GM10266 (cell line): ENCODE data around the gene NGFR.
A peak's percentile ranks its signal among the peaks of the same experiment; 100 is the strongest.

Experiments
- DNase-seq: peaks from one replicate; pipeline ENCODE4 v3.0.0; 2012; ENCODE audit errors: extremely low spot score
- CTCF ChIP-seq: IDR thresholded peaks from 2 replicates; pipeline ENCODE4 v1.5.1; 2012; ENCODE audit warnings: mild to moderate bottlenecking, low read depth; ENCODE audit not compliant: control insufficient read depth, insufficient read depth; ENCODE audit errors: missing control alignments

NGFR gene

DNA sequence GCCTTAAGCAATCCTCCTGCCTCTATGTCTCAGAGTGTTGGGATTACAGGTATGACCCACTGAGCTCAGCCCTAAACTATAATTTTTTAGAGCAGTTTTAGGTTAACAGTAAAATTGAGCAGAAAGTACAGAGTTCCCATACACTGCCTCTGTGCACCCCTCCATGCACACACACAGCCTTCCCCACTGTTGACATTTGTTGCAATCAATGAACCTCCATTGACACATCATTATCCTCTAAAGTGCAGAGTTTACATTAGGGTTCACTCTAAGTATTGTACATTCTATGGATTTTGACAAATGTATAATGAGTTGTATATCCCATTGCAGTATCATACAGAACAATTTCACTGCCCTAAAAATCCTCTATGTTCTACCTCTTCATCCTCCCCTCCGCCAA, 35.0 kb downstream of the NGFR start:
- no peak for DNase-seq
- TF ChIP-seq CTCF, result no peak

GRCh38 chr17:49543860-49544259, 48.8 kb downstream of the NGFR start:
- DNase-seq, result no peak
- no peak for TF ChIP-seq CTCF

- DNase-seq, result no peak
- TF ChIP-seq CTCF, result no peak
These were observed 50.0 kb downstream of the NGFR start for GRCh38 chr17:49545007-49545660.

GRCh38 chr17:49545806-49546545, 50.9 kb downstream of the NGFR start:
- peak; percentile 4 for DNase-seq
- no peak for TF ChIP-seq CTCF

GRCh38 chr17:49546546-49547535, 51.7 kb downstream of the NGFR start:
- TF ChIP-seq CTCF, result no peak

GRCh38 chr17:49547566-49547965, 52.5 kb downstream of the NGFR start:
- DNase-seq, result peak; percentile 2
- TF ChIP-seq CTCF, result no peak

More at GRCh38 chr17:49546546-49547535, 51.7 kb downstream of the NGFR start:
- DNase-seq, result peak; percentile 2

DNA sequence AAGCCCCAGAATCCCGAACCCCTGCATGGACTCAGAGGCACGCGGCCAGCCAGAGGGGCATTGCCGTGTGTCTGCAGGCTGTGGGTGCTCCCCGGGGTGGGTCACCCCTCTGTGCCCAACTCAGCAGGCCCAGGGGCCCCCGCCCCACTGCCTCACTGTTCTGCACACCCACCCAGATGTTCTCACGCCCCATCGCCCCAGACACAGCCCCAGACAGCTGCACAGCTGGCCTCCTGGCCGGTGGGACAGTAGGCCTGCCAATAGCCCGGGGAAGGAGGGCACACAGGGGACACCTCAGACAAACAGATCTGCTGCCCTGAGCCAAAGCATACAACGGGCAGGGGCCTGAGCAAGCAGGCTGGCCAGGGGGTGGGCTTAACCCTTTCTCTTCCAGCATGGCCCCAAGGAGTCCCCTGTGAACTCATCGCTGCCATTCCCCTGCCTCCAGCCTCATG, 53.0 kb downstream of the NGFR start:
- DNase-seq, result peak; percentile 2
- no peak for TF ChIP-seq CTCF
